SK-N-SH (cell line): ENCODE measurements around the gene ASS1. TPM values are rescaled to one million over a fixed set of nuclear protein-coding genes. Genes with fewer than 3 reads are reported as not detected.

Experiments used
- CTCF ChIA-PET: fragments of 300-600, 350-600 bp; formaldehyde crosslinking; extraction: SDS; loops from one replicate; lab custom pipeline; 2021; lab: Yijun Ruan, JAX
- POLR2A ChIA-PET: fragments of 350-600 bp; sonication (Branson Sonifier 250); formaldehyde crosslinking; extraction: SDS; loops from one replicate; lab custom pipeline; 2020; ENCODE audit warnings: antibody characterized with exemption, inconsistent platforms; lab: Yijun Ruan, JAX
- DNase-seq: peaks from one replicate; pipeline ENCODE4 v3.0.0; 2012
- H2AFZ ChIP-seq: fragments of 200-600 bp; sonication (generic); 2 replicates; pipeline ENCODE4 v1.8.1; 2016; ENCODE audit warnings: antibody characterized with exemption, mild to moderate bottlenecking, low read depth
- H3F3A ChIP-seq: fragments of 200-600 bp; sonication (generic); replicated peaks from 2 replicates; pipeline ENCODE3; 2016; ENCODE audit warnings: antibody characterized with exemption, mild to moderate bottlenecking; ENCODE audit not compliant: insufficient read depth
- H3K27ac ChIP-seq, 2 experiments: fragments of 200-500 bp in 1 of 2; fragments of 200-600 bp in 1 of 2; sonication (Bioruptor generic) in 1 of 2; sonication (generic), shearing (Covaris generic) in 1 of 2; 2 replicates each; pipeline versions ENCODE4 v1.5.1 to v1.6.1; 2014 to 2016; ENCODE audit warnings: low read depth in 2 of 2, inconsistent platforms in 1 of 2, low read length in 1 of 2, mild to moderate bottlenecking in 1 of 2, mixed read lengths in 1 of 2
- H3K27me3 ChIP-seq: fragments of 200-600 bp; sonication (generic), shearing (Covaris generic); 2 replicates; pipeline ENCODE4 v1.6.1; 2016; ENCODE audit warnings: mixed run types; ENCODE audit not compliant: insufficient read depth
- H3K36me3 ChIP-seq, 2 experiments: fragments of 200-500 bp in 1 of 2; fragments of 200-600 bp in 1 of 2; sonication (Bioruptor generic) in 1 of 2; sonication (generic) in 1 of 2; replicated peaks in 1 of 2; 2 replicates each; pipeline versions ENCODE3 to v1.5.1; 2014 to 2016; ENCODE audit warnings: low read length in 1 of 2, mild to moderate bottlenecking in 1 of 2; ENCODE audit not compliant: insufficient read depth in 2 of 2, control insufficient read depth in 1 of 2
- H3K4me1 ChIP-seq, 2 experiments: fragments of 200-500 bp in 1 of 2; fragments of 200-600 bp in 1 of 2; sonication (Bioruptor generic) in 1 of 2; sonication (generic), shearing (Covaris generic) in 1 of 2; 2 replicates each; pipeline versions ENCODE4 v1.5.1 to v1.6.1; 2014 to 2016; ENCODE audit warnings: low read depth in 1 of 2, low read length in 1 of 2, mixed run types in 1 of 2; ENCODE audit not compliant: insufficient read depth in 2 of 2, control insufficient read depth in 1 of 2
- H3K4me2 ChIP-seq: fragments of 200-600 bp; sonication (generic), shearing (Covaris generic); 2 replicates; pipeline ENCODE4 v1.6.1; 2017; ENCODE audit warnings: mixed run types
- H3K4me3 ChIP-seq, 2 experiments: fragments of 200-500 bp in 1 of 2; fragments of 200-600 bp in 1 of 2; sonication (Bioruptor generic) in 1 of 2; sonication (generic), shearing (Covaris generic) in 1 of 2; 2 replicates each; pipeline versions ENCODE4 v1.5.1 to v1.8.1; 2014 to 2016; ENCODE audit warnings: low read depth in 2 of 2, inconsistent platforms in 1 of 2, low read length in 1 of 2, mild to moderate bottlenecking in 1 of 2, mixed read lengths in 1 of 2, moderate library complexity in 1 of 2
- H3K79me2 ChIP-seq: fragments of 200-600 bp; sonication (generic); 2 replicates; pipeline ENCODE4 v1.8.1; 2017; ENCODE audit warnings: mild to moderate bottlenecking; ENCODE audit not compliant: insufficient read depth
- H3K9ac ChIP-seq: fragments of 200-600 bp; sonication (generic); 2 replicates; pipeline ENCODE4 v1.6.1; 2017; ENCODE audit warnings: mixed run types
- H3K9me2 ChIP-seq: fragments of 200-600 bp; sonication (generic); 2 replicates; pipeline ENCODE4 v1.6.1; 2017; ENCODE audit warnings: mixed run types
- H3K9me3 ChIP-seq: fragments of 200-600 bp; sonication (generic); 2 replicates; pipeline ENCODE4 v1.6.1; 2017; ENCODE audit warnings: mixed run types, mild to moderate bottlenecking, moderate library complexity
- H4K20me1 ChIP-seq: fragments of 200-600 bp; sonication (generic); 2 replicates; pipeline ENCODE4 v1.6.1; 2017; ENCODE audit warnings: mild to moderate bottlenecking, mixed run types; ENCODE audit not compliant: insufficient read depth
- ELF1 ChIP-seq: IDR thresholded peaks from 2 replicates; pipeline ENCODE4 v1.4.0; 2012
- FOSL2 ChIP-seq: IDR thresholded peaks from 2 replicates; pipeline ENCODE4 v1.4.0; 2012; ENCODE audit warnings: low read depth, mild to moderate bottlenecking, moderate library complexity, borderline replicate concordance
- JUND ChIP-seq: IDR thresholded peaks from 2 replicates; pipeline ENCODE4 v1.4.0; 2012
- MEF2A ChIP-seq: IDR thresholded peaks from 2 replicates; pipeline ENCODE4 v1.4.0; 2012; ENCODE audit warnings: low read depth, borderline replicate concordance
- MXI1 ChIP-seq: IDR thresholded peaks from 2 replicates; pipeline ENCODE4 v1.6.1; 2012; ENCODE audit warnings: mild to moderate bottlenecking, low read depth, low read length, improper control_type of control experiment
- NRF1 ChIP-seq: IDR thresholded peaks from 2 replicates; pipeline ENCODE4 v1.6.1; 2012; ENCODE audit warnings: low read depth, mild to moderate bottlenecking, low read length
- POLR2AphosphoS5 ChIP-seq: IDR thresholded peaks from 2 replicates; pipeline ENCODE4 v1.6.1; 2012; ENCODE audit warnings: low read depth, low read length
- RAD21 ChIP-seq: IDR thresholded peaks from 2 replicates; pipeline ENCODE4 v1.6.1; 2012; ENCODE audit warnings: mild to moderate bottlenecking, low read length
- RCOR1 ChIP-seq: fragments of 150-350 bp; IDR thresholded peaks from 2 replicates; pipeline ENCODE4 v1.6.1; 2017; ENCODE audit warnings: antibody characterized with exemption, low read length
- RFX5 ChIP-seq: IDR thresholded peaks from 2 replicates; pipeline ENCODE4 v1.6.1; 2012; ENCODE audit warnings: mild to moderate bottlenecking, improper control_type of control experiment, low read length
- RXRA ChIP-seq: IDR thresholded peaks from 2 replicates; pipeline ENCODE4 v1.4.0; 2012; ENCODE audit warnings: low read depth, mild to moderate bottlenecking, borderline replicate concordance
- SIN3A ChIP-seq: IDR thresholded peaks from 2 replicates; pipeline ENCODE4 v1.6.1; 2012; ENCODE audit warnings: low read depth, mild to moderate bottlenecking, low read length, moderate library complexity, borderline replicate concordance
- SMC3 ChIP-seq: IDR thresholded peaks from 2 replicates; pipeline ENCODE4 v1.6.1; 2012; ENCODE audit warnings: low read depth, low read length, improper control_type of control experiment
- TCF12 ChIP-seq: IDR thresholded peaks from 2 replicates; pipeline ENCODE4 v1.4.0; 2012
- TEAD4 ChIP-seq: IDR thresholded peaks from 2 replicates; pipeline ENCODE4 v1.4.0; 2012; ENCODE audit warnings: mild to moderate bottlenecking, borderline replicate concordance; ENCODE audit not compliant: insufficient read depth
- WGBS: methylation state at CpG from one replicate; pipeline ENCODE4 v1.1.6; 2017; ENCODE audit warnings: low lambda C conversion rate; 5-methylcytosine and 5-hydroxymethylcytosine counted together
- polyA plus RNA-seq, 3 experiments: library from polyadenylated mRNA; depleted of rRNA; stranded (reverse); fragments of >200 nt; gene quantifications; 2 replicates each; pipeline ENCODE4 v1.2.3, GENCODE V29; 2012
- TF ChIP-seq, protein P1 (sequence below): IDR thresholded peaks from 2 replicates; pipeline ENCODE4 v1.4.0; 2012; ENCODE audit warnings: low read depth, borderline replicate concordance
- TF ChIP-seq, protein P2 (sequence below): IDR thresholded peaks from 2 replicates; pipeline ENCODE4; 2012
- TF ChIP-seq, protein P3 (sequence below): fragments of 200-600 bp; sonication (generic); IDR thresholded peaks from 2 replicates; pipeline ENCODE4 v1.6.1; 2017; ENCODE audit warnings: antibody characterized with exemption, mild to moderate bottlenecking, moderate library complexity
- TF ChIP-seq, protein P4 (sequence below): IDR thresholded peaks from 2 replicates; pipeline ENCODE4 v1.4.0; 2012; ENCODE audit warnings: low read depth, borderline replicate concordance
- TF ChIP-seq, protein P5 (sequence below): fragments of 150-350 bp; IDR thresholded peaks from 2 replicates; pipeline ENCODE4 v1.6.1; 2016; ENCODE audit warnings: mild to moderate bottlenecking, low read depth, low read length

The ASS1 gene
- polyA plus RNA-seq, 1 of the 3 experiments (the other 2 are of a cell fraction), result 0.59 TPM

DNA sequence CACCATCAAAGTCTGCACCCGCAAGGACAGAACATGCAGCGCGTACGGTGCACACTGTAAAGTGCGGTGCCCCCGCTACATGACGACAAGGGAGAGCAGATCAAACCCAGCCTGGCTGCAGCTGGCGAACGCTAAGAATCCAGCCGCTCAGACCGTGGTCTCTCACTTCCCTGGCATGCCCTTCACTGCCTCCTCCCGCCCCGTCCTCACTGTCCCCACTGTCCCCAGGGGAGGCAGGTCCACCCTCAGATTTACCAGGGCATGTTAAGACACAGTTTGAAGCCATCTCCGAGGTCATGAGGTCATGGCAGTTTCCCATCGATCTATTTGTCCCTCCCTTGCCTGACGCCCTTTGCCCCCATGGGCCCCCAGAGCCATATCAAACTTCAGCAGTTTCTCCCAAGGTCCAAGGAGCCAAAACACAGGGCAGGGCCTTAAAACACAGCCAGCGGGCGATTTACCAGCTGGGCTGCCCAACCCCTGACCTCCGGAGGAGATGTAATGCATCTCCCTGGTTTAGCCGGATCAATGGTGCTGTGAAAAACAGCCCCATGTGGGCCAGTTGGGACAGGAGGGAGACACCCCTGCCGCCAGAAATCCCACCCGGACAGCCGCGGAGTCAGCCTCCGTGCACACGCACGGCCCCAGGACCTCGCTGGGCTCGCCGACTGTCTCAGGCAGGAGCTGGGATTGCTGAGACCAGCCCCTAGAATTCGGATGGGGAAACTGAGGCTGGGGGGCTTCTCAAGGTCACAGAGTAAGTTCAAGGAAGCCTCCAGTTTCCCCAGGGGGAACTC, 82.3 kb downstream of the ASS1 start (continued):
- TF ChIP-seq, protein P1, sequence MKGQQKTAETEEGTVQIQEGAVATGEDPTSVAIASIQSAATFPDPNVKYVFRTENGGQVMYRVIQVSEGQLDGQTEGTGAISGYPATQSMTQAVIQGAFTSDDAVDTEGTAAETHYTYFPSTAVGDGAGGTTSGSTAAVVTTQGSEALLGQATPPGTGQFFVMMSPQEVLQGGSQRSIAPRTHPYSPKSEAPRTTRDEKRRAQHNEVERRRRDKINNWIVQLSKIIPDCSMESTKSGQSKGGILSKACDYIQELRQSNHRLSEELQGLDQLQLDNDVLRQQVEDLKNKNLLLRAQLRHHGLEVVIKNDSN, result no peak
- TF ChIP-seq, protein P2, sequence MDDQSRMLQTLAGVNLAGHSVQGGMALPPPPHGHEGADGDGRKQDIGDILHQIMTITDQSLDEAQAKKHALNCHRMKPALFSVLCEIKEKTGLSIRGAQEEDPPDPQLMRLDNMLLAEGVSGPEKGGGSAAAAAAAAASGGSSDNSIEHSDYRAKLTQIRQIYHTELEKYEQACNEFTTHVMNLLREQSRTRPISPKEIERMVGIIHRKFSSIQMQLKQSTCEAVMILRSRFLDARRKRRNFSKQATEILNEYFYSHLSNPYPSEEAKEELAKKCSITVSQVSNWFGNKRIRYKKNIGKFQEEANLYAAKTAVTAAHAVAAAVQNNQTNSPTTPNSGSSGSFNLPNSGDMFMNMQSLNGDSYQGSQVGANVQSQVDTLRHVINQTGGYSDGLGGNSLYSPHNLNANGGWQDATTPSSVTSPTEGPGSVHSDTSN, result no peak

DNA sequence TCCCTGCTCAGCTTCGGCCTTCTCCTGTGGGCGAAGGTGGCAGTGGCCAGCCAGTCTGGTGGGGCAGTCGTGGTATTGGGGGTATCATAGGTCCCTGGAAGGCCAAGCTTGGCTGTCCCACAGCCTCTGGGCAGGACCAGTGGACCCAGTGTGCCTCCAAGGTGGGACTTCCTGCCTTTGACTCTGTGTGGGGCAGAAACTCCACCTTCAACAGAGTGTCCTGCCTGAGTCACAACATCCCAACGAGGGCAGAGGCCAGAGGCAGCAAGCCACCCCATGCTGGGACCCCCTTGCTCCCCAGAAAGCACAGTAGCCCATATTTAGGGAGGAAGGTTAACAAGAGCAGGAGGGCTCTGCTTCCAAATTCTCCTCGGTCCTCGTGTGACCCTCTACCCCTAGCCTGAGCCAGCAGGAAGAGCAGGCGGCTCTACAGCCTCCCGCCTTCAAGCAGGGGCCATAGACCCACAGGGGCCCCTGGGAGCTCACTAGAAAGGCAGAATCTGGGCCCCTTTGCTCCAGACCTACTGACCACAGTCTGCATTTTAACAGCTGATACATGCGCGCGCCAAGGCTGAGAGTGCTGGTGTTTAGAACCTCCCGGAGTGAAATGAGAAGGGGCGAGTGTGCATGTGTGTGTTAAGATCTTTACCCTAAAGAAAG, 83.0 kb downstream of the ASS1 start:
- H3K4me3 ChIP-seq, result no peak overlapping the region
- H3K79me2 ChIP-seq, result no peaks in the 10 kb centered on the region
- H3K4me1 ChIP-seq, result peaks cover 0 to 3% of the 10 kb centered on the region in 2 experiments; a peak in 1 of 4 replicates
- CTCF ChIA-PET, result no interaction called here
- H4K20me1 ChIP-seq, result no peaks in the 10 kb centered on the region
- no peak overlapping the region for H3K9ac ChIP-seq
- WGBS, result 75% methylated on average over 9 of the region's 13 CpGs
- no peak for TF ChIP-seq FOSL2
- no peak for TF ChIP-seq RAD21
- TF ChIP-seq RCOR1, result no peak
- no peak for TF ChIP-seq TEAD4
- TF ChIP-seq, protein P3, sequence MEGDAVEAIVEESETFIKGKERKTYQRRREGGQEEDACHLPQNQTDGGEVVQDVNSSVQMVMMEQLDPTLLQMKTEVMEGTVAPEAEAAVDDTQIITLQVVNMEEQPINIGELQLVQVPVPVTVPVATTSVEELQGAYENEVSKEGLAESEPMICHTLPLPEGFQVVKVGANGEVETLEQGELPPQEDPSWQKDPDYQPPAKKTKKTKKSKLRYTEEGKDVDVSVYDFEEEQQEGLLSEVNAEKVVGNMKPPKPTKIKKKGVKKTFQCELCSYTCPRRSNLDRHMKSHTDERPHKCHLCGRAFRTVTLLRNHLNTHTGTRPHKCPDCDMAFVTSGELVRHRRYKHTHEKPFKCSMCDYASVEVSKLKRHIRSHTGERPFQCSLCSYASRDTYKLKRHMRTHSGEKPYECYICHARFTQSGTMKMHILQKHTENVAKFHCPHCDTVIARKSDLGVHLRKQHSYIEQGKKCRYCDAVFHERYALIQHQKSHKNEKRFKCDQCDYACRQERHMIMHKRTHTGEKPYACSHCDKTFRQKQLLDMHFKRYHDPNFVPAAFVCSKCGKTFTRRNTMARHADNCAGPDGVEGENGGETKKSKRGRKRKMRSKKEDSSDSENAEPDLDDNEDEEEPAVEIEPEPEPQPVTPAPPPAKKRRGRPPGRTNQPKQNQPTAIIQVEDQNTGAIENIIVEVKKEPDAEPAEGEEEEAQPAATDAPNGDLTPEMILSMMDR, result no peak
- no peak for TF ChIP-seq SMC3
- TF ChIP-seq, protein P2, result no peak
- TF ChIP-seq, protein P4, sequence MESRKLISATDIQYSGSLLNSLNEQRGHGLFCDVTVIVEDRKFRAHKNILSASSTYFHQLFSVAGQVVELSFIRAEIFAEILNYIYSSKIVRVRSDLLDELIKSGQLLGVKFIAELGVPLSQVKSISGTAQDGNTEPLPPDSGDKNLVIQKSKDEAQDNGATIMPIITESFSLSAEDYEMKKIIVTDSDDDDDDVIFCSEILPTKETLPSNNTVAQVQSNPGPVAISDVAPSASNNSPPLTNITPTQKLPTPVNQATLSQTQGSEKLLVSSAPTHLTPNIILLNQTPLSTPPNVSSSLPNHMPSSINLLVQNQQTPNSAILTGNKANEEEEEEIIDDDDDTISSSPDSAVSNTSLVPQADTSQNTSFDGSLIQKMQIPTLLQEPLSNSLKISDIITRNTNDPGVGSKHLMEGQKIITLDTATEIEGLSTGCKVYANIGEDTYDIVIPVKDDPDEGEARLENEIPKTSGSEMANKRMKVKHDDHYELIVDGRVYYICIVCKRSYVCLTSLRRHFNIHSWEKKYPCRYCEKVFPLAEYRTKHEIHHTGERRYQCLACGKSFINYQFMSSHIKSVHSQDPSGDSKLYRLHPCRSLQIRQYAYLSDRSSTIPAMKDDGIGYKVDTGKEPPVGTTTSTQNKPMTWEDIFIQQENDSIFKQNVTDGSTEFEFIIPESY, result no peak
- TF ChIP-seq MXI1, result no peak
- TF ChIP-seq TCF12, result no peak
- no peak for TF ChIP-seq NRF1
- TF ChIP-seq POLR2AphosphoS5, result no peak
- no peak for TF ChIP-seq JUND
- no peak for TF ChIP-seq RXRA
- TF ChIP-seq SIN3A, result no peak
- TF ChIP-seq RFX5, result no peak
- TF ChIP-seq, protein P5, sequence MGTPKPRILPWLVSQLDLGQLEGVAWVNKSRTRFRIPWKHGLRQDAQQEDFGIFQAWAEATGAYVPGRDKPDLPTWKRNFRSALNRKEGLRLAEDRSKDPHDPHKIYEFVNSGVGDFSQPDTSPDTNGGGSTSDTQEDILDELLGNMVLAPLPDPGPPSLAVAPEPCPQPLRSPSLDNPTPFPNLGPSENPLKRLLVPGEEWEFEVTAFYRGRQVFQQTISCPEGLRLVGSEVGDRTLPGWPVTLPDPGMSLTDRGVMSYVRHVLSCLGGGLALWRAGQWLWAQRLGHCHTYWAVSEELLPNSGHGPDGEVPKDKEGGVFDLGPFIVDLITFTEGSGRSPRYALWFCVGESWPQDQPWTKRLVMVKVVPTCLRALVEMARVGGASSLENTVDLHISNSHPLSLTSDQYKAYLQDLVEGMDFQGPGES, result no peak
- no peak for TF ChIP-seq MEF2A
- no peak for TF ChIP-seq ELF1
- no peaks in the 10 kb centered on the region for H3K27me3 ChIP-seq
- peak; percentile 14 for DNase-seq
- no peak overlapping the region for H2AFZ ChIP-seq
- H3K4me2 ChIP-seq, result no peak overlapping the region
- H3K9me3 ChIP-seq, result no peaks in the 10 kb centered on the region
- no peak overlapping the region for H3K27ac ChIP-seq
- no peaks in the 10 kb centered on the region for H3F3A ChIP-seq
- H3K36me3 ChIP-seq, result no peaks in the 10 kb centered on the region
- POLR2A ChIA-PET, result no interaction called here
- H3K9me2 ChIP-seq, result no peaks in the 10 kb centered on the region
